Endothelial cell of umbilical vein (primary cell): ENCODE results near the gene SGCG. TPM values are rescaled to one million over a fixed set of nuclear protein-coding genes. Genes with fewer than 3 reads are reported as not detected.

Experiments
- BruUV-seq: library from RNA; stranded (reverse); fragments of 400-500 nt; replicated peaks from 2 replicates; lab custom pipeline; 2021; lab: Mats Ljungman, UMichigan
- CTCF ChIA-PET: fragments of 300-600, 350-600 bp; sonication (Branson Sonifier 250); formaldehyde crosslinking; loops from one replicate; lab custom pipeline; 2021; ENCODE audit warnings: antibody characterized with exemption, inconsistent platforms; lab: Charles Lee
- POLR2A ChIA-PET: fragments of 300-600, 350-600 bp; sonication (Branson Sonifier 250); formaldehyde crosslinking; loops from one replicate; lab custom pipeline; 2021; ENCODE audit warnings: antibody characterized with exemption, inconsistent platforms; lab: Charles Lee
- DNase-seq: peaks from one replicate; pipeline ENCODE4 v3.0.0-alpha.2; 2011; ENCODE audit warnings: low read depth, low spot score
- FAIRE-seq: peaks from 2 replicates; lab custom pipeline; 2011; peaks lifted over from hg19 to GRCh38; lab: Jason Lieb, UNC
- H2AFZ ChIP-seq: 2 replicates; pipeline ENCODE4 v1.6.0; 2012; ENCODE audit warnings: low read depth, low read length, control low read depth, inconsistent platforms
- H3K27ac ChIP-seq: 2 replicates; pipeline ENCODE4 v1.5.1; 2011; ENCODE audit warnings: low read depth, mild to moderate bottlenecking, control low read depth, low read length, moderate library complexity; ENCODE audit not compliant: insufficient read depth
- H3K27me3 ChIP-seq, 2 experiments: 2 replicates each; pipeline versions ENCODE4 v1.6.0 to v1.6.1; 2011; ENCODE audit warnings: low read length in 2 of 2, mixed read lengths in 1 of 2; ENCODE audit not compliant: control insufficient read depth in 2 of 2, insufficient read depth in 2 of 2
- H3K36me3 ChIP-seq, 2 experiments: 2 replicates in 1 of 2; 3 replicates in 1 of 2; pipeline ENCODE4 v1.5.1; 2011; ENCODE audit warnings: low read length in 2 of 2, mild to moderate bottlenecking in 1 of 2, moderate library complexity in 1 of 2; ENCODE audit not compliant: control insufficient read depth in 2 of 2, insufficient read depth in 2 of 2; ENCODE audit errors: extremely low read depth in 1 of 2
- H3K4me1 ChIP-seq: 3 replicates; pipeline ENCODE4 v1.5.1; 2011; ENCODE audit warnings: mild to moderate bottlenecking, low read length; ENCODE audit not compliant: control insufficient read depth, insufficient read depth; ENCODE audit errors: extremely low read depth
- H3K4me2 ChIP-seq: 2 replicates; pipeline ENCODE4 v1.6.1; 2011; ENCODE audit warnings: low read length, control low read depth, mixed read lengths; ENCODE audit not compliant: insufficient read depth
- H3K4me3 ChIP-seq, 3 experiments: fragments of 200-600 bp in 1 of 3; sonication (generic), shearing (Covaris generic) in 1 of 3; replicated peaks in 1 of 3; 2 replicates each; pipeline ENCODE4 v1.5.1; 2011 to 2016; ENCODE audit warnings: control low read depth in 3 of 3, low read length in 3 of 3, mild to moderate bottlenecking in 2 of 3, inconsistent platforms in 1 of 3, low read depth in 1 of 3, moderate library complexity in 1 of 3; ENCODE audit not compliant: insufficient read depth in 1 of 3
- H3K79me2 ChIP-seq: 2 replicates; pipeline ENCODE4 v1.6.0; 2012; ENCODE audit warnings: low read length, inconsistent platforms; ENCODE audit not compliant: control insufficient read depth, insufficient read depth
- H3K9ac ChIP-seq: replicated peaks from 2 replicates; pipeline ENCODE3; 2011; ENCODE audit warnings: low read length, control low read depth; ENCODE audit not compliant: insufficient read depth; ENCODE audit errors: extremely low read depth
- H3K9me1 ChIP-seq: replicated peaks from 3 replicates; pipeline ENCODE4 v1.6.0; 2011; ENCODE audit warnings: mild to moderate bottlenecking, low read length; ENCODE audit not compliant: control insufficient read depth, insufficient read depth; ENCODE audit errors: extremely low read depth
- H3K9me3 ChIP-seq: replicated peaks from 2 replicates; pipeline ENCODE4 v1.5.1; 2012; ENCODE audit warnings: low read length, inconsistent platforms; ENCODE audit not compliant: control insufficient read depth, insufficient read depth
- H4K20me1 ChIP-seq: replicated peaks from 2 replicates; pipeline ENCODE3; 2011; ENCODE audit warnings: mild to moderate bottlenecking, low read length; ENCODE audit not compliant: control insufficient read depth, insufficient read depth; ENCODE audit errors: extremely low read depth
- CTCF ChIP-seq, 2 donors: IDR thresholded peaks; 1 replicate in 1 of 2; 2 replicates in 1 of 2; pipeline ENCODE4 v1.5.1; 2011; ENCODE audit warnings: low read length in 2 of 2, mild to moderate bottlenecking in 2 of 2, moderate library complexity in 2 of 2, control low read depth in 1 of 2, inconsistent platforms in 1 of 2, low read depth in 1 of 2; ENCODE audit not compliant: insufficient read depth in 1 of 2; ENCODE audit errors: extremely low read depth in 1 of 2
- EZH2 ChIP-seq: IDR thresholded peaks from 2 replicates; pipeline ENCODE4 v1.6.1; 2012; ENCODE audit warnings: borderline replicate concordance, low read depth, mild to moderate bottlenecking, moderate library complexity, low read length, inconsistent platforms; ENCODE audit not compliant: severe bottlenecking
- FOS ChIP-seq: IDR thresholded peaks from 2 replicates; pipeline ENCODE4 v1.6.1; 2011; ENCODE audit warnings: mild to moderate bottlenecking, low read length, moderate library complexity, borderline replicate concordance; ENCODE audit not compliant: insufficient read depth
- GATA2 ChIP-seq: IDR thresholded peaks from 2 replicates; pipeline ENCODE4 v1.7.0; 2011; ENCODE audit warnings: low read depth, mild to moderate bottlenecking, moderate library complexity, mixed read lengths, low read length; ENCODE audit not compliant: insufficient read length, insufficient read depth
- JUN ChIP-seq: IDR thresholded peaks from 2 replicates; pipeline ENCODE4 v1.6.1; 2011; ENCODE audit warnings: borderline replicate concordance, low read depth; ENCODE audit not compliant: insufficient read length, insufficient read depth
- MAX ChIP-seq: IDR thresholded peaks from 2 replicates; pipeline ENCODE4 v1.6.1; 2011; ENCODE audit not compliant: insufficient read depth, insufficient read length
- MYC ChIP-seq: IDR thresholded peaks from one replicate; pipeline ENCODE4 v1.6.1; 2011; ENCODE audit warnings: mild to moderate bottlenecking, low read depth, low read length
- POLR2A ChIP-seq: IDR thresholded peaks from 2 replicates; pipeline ENCODE4 v1.6.1; 2012; ENCODE audit warnings: low read depth, mild to moderate bottlenecking, control low read depth, low read length
- POLR2AphosphoS5 ChIP-seq: IDR thresholded peaks from 2 replicates; pipeline ENCODE4 v1.6.1; 2012; ENCODE audit warnings: low read depth, mild to moderate bottlenecking, control low read depth, low read length, moderate library complexity; ENCODE audit not compliant: insufficient read depth
- dilution Hi-C: fragments of 300-500 bp; cut with MboI; formaldehyde crosslinking; loops from one replicate; pipeline ENCODE4 v1.15.0; 2019; ENCODE audit warnings: low sequenced_read_pairs; ENCODE audit not compliant: extremely low pct_ligation_motif_present
- intact Hi-C: fragments of 100-400 bp; cut with micrococcal nuclease; formaldehyde crosslinking; loops from one replicate; pipeline ENCODE4 v1.10.0; 2022
- polyA plus RNA-seq, 4 experiments: library from polyadenylated mRNA; depleted of rRNA in 3 of 4; stranded (reverse) in 3 of 4; unstranded in 1 of 4; fragments of >200 nt; gene quantifications; 2 replicates each; pipeline versions ENCODE4 v1.2.1 to v1.2.3, GENCODE V29; 2011 to 2012; ENCODE audit warnings: missing spikeins in 1 of 4
- total RNA-seq: library from RNA; stranded (reverse); gene quantifications from 2 replicates; pipeline ENCODE4 v1.2.3, GENCODE V29; 2021

Gene SGCG
- total and polyA plus RNA-seq, 2 donors (not counting 3 experiments of a cell fraction or from before 2014, with no cell fraction given) = 0.22 TPM; not detected in 1

- no peak overlapping the region for H3K4me3 ChIP-seq
- peaks cover 0 to 20% of the 10 kb centered on the region in 2 experiments for H3K27me3 ChIP-seq
- H3K9me1 ChIP-seq = no peaks in the 10 kb centered on the region
- peaks cover 3% of the 10 kb centered on the region for H3K4me1 ChIP-seq
- no peak for FAIRE-seq
- H3K27ac ChIP-seq = no peak overlapping the region
- H3K9me3 ChIP-seq = no peaks in the 10 kb centered on the region
- H3K9ac ChIP-seq = no peak overlapping the region
- CTCF ChIA-PET = interaction anchor here (1.6 kb wide), 1 partner anchor 37 kb away, joined by 4 read pairs; no protein-coding TSS in a partner anchor
- intact Hi-C loops = no loop called here
- POLR2A ChIA-PET = no interaction called here
- no peaks in the 10 kb centered on the region for H3K36me3 ChIP-seq
- BruUV-seq = no TSS peak
- H2AFZ ChIP-seq = no peak overlapping the region
- dilution Hi-C loops = no loop called here
- H4K20me1 ChIP-seq = no peaks in the 10 kb centered on the region
- H3K79me2 ChIP-seq = no peaks in the 10 kb centered on the region
- no peak for DNase-seq
- TF ChIP-seq JUN (no peak), POLR2A (no peak), CTCF (IDR thresholded peaks at IDR 0.05; ENCODE audit: extremely low read depth in 1 of 2, insufficient read depth in 1 of 2, low read depth in 1 of 2, low read length in 2 of 2) (no peak), MAX (no peak), POLR2AphosphoS5 (no peak), GATA2 (no peak), FOS (no peak), EZH2 (no peak), MYC (no peak)
- H3K4me2 ChIP-seq = no peak overlapping the region
These were observed 23.0 kb upstream of the SGCG start for GRCh38 chr13:23157781-23158180.
